Activated CD4-positive, alpha-beta T cell treated with anti-CD3 and anti-CD28 coated beads, Interleukin-2, Interleukin-4, amounts not matched to agents 100 ng/mL and 50 ng/mL, durations not matched to agents 16 hours and 8 hours (primary cell): ENCODE data around the gene HNRNPH1.

Experiments
- DNase-seq: peaks from one replicate; pipeline ENCODE4 v3.0.0-alpha.2; 2020; ENCODE audit warnings: low spot score

HNRNPH1 gene

DNA sequence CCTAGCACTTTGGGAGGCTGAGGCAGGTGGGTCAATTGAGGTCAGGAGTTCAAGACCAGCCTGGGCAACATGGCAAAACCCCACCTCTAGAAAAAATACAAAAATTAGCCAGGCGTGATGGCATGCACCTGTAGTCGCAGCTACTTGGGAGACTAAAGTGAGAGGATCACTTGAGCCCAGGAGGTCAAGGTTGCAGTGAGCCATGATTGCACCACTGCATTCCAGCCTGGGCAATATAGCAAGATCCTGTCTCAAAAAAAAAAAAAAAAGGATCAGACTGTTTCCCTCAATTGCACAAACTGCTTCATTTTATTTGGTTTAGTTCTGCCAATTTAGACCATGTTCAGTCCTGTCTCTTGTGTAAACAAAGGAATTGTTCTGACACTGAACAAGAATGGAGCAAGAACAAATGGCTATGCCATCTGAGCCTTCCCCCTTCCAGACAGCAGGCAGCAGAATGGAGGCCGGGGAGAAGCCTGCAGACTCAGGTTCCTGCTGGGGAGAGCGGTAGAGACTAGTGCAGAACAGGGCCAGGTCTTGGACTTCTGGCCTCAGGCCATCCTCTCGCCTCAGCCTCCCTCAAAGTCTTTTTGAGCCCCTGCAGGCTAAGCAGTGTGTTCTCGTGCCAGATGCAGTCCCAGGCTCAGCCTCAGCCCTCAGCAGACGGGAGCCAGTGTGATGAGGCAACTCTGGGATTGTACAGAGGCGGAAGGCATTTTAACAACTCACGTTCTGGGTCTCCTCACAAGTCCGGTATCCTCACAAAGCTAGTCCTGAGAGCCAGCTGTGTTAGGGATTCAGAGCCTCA is 18.2 kb downstream of the HNRNPH1 start:
- no peak for DNase-seq

DNA sequence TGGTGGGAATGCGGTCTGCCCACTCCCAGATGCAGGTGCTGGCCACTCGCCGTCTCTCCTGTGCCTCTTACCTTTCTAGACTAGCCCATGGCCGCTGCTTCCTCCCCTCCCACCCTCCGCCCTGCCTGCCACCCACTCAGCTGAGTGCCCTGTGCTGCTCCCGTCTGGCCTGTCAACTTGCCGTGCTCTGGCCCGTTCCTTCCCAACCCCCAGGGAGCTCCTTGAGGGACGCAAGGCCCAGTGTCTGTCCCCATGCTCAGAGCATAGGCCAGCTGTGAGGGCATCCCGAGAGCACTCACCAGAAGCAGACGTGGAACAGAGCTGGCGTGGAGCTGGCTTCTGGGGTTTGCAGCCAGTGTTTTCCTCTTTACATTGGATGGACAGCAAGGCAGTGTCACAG is 20.2 kb downstream of the HNRNPH1 start:
- DNase-seq, result no peak

DNA sequence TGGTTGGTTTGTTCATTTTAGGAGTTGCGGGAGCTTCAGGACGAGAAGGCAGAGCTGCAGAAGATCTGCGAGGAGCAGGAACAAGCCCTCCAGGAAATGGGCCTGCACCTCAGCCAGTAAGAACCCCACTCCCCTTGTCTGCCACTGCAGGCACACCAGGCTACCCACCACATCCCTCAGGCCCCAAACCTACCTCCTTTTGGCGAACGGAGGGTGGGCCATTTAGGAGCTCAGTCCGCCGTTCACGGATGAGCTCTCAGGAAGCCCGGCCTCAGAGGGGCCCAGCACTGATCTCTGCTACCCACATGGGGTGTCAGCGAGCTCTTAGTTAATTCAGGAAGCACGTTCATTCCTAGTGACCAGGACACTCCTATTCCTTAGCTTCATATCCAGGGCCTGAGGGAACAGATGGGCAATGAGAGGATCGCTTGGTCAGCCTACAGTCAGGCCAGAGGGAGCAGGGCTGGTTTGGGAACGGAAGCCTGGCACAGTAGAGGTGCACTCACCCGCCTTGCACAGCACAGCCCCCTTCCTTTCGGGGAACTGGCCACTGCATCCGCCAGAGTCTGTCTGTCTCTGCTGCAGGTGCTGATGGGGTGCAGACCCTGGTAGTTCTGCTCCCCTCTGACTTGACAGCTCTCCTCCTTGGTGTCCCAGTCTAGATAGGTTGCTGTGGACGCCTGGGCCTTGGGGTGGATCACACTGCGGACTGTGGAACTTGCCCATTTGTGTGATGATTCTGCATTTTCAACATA is 21.4 kb downstream of the HNRNPH1 start:
- no peak for DNase-seq

DNA sequence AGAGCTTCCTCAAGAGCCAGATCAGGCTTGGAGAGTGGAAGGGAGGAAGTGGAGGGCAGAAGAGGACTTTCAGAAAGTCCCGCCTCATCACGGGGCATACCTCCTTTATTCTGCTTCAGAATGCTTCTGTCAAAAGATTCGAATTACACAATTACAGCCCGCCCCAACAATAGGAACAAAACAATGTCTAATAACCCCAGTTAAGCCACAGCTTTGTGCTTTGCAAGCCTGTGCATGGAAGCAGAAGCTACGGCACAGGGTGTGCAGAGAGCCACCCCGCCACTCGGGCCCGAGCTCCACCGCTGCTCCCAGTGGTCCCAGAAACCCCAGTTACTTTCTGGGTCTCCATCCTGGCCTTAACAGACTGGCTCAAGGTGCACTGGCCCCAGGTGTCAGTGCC is 23.5 kb downstream of the HNRNPH1 start:
- no peak for DNase-seq

DNA sequence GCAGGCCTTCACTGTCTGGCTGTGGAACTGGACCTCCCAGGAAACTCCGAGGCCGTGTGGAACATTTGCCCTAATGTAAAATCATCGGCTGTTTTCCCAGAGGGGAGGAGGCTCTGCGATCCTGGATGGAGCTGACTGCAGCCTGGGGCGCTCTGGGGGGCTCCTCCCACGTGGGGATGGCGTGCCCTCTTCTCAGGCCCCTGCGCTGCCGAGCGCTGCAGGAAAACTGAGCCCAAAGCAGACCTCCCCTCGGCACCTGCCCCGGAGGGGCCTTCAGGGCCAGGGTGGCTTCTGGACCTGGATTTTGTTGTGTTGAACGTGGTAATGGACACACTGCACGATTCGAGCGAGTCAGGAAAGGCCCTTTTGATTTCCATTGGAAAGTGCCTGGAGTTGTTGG is 23.9 kb downstream of the HNRNPH1 start:
- DNase-seq, result no peak

DNA sequence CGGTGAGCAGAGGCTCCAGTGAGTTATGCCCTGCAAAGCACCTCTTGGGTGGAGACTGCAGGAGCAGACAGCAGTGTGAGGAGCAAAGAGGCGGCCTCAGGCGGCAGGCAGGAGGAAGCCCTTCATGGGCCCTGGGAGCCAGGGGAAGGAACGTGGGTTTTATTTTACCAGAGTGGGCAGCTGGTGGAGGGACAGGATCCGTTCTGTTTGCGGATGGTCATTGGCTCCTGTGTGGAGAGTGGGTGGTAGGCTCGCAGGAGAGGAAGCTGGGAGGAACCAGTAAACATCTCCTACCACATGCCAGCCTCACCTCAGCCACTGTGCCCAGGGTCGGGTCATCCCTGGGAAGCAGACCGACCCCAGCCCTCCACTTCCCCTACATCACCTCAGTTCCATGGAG is 24.4 kb downstream of the HNRNPH1 start:
- no peak for DNase-seq

DNA sequence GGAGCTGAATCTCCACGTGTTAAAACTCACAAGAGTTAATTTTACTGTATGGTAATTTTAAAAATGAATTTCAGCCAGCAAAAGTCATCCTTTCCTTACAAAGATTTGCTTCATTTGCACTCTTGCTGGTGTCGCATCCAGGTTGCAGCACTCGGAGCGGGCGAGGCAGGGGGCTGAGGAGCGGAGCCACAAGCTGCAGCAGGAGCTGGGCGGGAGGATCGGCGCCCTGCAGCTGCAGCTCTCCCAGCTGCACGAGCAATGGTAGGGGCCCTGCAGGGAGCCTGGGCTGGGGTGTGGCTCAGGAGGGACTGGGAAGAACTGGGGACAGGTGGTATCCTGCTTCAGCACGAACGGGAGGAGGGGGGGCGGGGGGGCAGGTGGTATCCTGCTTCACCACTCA is 27.1 kb downstream of the HNRNPH1 start:
- no peak for DNase-seq

DNA sequence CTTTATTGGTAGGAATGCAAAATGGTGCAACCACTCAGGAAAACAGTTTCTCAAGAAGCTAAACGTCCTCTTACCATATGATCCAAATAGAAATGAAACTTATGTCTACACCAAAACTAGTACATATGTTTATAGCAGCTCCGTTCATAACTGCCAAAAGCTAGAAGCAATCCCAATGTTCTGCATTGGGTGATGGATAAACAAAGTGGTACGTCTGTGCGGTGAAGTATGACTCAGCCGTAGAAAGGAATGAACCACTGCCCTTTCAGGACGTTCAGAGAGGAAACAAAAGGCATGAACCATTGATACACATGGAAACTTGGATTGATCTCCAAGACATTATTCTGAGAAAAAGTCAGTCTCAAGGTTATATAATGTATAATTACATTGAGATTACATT is 27.6 kb downstream of the HNRNPH1 start:
- DNase-seq, result no peak

DNA sequence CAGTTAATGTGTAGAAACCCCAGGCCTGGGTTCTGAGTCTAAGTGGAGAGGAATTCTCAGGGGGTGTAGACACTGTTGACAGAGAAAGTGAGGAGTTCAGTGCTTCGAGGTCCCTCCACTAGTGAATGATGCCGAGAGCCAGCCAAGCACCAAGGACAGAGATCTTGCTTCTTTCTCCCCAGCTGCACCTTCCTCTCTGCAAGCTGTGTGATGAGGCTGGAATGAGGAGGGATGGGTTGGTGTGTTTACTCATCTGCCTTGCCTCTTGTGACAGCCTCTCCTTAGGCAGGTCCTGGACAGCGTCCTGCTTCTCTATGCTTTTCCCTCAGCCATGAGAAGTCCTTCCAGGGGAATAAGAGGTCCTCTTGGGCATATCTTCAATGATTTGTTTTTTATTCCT is 35.3 kb downstream of the HNRNPH1 start:
- DNase-seq, result no peak

DNA sequence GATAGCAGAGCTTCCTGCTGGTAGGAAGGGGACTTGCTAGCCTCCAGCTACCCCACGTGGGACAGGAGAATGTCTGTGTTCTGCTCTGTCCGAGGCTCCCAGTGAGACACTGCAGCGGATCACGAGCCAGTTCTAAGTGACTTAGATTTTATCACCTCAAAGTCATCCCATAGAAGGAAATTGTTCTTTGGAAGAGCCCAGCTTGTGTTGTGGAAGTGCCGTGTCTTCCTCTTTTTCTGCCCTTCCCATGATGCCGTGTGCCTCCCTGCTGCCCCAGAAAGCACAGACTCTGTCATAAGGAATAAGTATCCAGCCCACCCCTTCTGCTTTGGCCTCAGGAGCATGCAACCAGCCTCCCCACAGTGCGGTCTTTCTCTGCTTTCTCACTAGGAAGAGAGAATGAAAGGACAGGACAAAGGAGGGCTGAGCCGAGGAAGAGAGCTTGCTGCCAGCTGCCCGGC is 37.5 kb downstream of the HNRNPH1 start:
- DNase-seq, result no peak

DNA sequence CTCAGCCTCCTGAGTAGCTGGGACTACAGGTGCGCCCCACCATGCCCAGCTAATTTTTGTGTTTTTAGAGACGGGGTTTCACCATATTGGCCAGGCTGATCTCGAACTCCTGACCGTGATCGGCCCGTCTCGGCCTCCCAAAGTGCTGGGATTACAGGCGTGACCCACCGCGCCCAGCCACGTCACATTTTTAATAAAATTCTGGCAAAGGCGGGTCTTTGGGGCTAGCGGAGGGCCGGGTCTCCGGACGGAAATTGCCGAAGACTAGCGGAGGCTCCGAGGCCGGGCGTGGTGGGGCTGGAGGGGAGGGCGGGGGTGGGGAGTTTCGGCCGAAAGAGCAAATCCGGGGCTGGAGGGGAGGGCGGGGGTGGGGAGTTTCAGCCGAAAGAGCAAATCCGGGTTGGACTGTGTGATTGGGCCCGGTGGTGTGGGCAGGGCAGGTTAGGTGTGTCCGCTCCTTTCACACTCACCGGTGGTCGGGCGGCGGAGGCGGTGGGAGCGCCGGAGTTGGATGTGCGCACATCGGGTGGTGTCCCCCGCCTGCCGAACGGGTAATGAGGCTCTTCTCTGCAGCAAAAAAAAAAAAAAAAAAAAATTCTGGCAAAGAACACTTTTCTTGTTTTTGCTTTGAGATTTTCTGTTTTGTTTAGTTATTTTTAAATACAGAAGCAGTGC is 46.0 kb downstream of the HNRNPH1 start:
- DNase-seq, result no peak

DNA sequence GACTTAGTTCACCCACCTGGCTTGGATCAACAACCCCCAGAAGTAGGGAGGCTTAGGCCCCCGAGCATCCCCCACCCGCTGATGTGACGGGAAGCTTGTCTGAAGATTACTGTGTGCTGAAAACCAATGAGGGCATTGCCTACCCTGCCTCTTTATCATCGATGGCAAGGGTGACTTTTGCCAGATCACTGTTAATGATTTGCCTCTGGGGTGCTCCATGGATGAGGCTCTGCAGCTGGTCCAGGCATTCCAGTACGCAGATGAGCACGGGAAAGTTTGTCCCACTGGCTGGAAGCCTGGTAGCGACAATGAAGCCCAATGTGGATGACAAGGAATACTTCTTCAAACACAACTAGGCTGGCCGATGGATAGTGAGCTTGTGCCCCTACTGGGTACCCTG is 51.1 kb downstream of the HNRNPH1 start:
- DNase-seq, result no peak

DNA sequence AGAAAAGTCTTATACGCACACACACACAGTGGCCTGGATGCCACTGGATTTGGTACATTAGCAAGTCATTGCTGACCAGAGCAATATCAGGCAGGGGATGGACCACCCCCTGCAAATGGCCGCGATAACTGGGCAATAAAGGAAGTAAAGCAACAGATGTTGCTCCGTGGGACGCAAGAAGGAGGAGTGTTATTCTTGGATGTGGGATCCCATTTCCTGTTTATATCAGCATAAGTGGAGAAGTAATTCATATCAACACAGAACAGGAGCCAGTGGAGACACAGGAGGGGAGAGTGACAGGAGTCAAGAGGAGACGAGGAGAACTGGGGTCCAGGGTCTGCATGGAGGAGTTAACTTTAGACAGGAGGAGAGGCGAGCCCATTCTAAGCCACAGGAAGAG is 54.8 kb downstream of the HNRNPH1 start:
- no peak for DNase-seq

DNA sequence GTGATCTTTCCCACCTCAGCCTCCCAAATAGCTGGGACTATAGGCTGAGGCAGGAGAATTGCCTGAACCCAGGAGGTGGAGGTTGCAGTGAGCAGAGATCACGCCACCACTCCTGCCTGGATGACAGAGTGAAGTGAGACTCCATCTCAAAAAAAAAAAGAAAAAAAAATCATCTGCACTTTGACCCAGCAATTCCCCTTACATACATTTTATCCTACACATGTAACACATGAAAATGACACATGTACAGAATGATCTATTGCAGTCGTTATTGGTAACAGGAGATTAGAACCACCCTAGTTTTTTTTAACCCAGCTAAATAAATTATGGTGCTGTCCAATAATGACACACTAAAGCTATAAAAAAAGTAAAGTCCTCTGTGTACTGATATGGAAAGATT is 58.9 kb downstream of the HNRNPH1 start:
- no peak for DNase-seq
